HFF-Myc (cell line): Measurements from ENCODE around the gene INTS13.
"Not testable (repeated sequence)": the region's sequence is repeated elsewhere in the genome, so short reads cannot be mapped to it uniquely, and the experiment has no call there.

Experiments
- DNase-seq: peaks from one replicate; pipeline ENCODE4 v3.0.0-alpha.2; 2011; ENCODE audit warnings: low read depth; ENCODE audit errors: extremely low read depth
- H3K4me3 ChIP-seq: replicated peaks from 2 replicates; pipeline ENCODE4 v1.5.1; 2011; ENCODE audit warnings: low read depth, mild to moderate bottlenecking, control low read depth, low read length
- CTCF ChIP-seq: IDR thresholded peaks from 2 replicates; pipeline ENCODE4 v1.5.1; 2012; ENCODE audit warnings: mild to moderate bottlenecking, low read depth, low read length, control low read depth; ENCODE audit errors: missing control alignments

INTS13 gene

GRCh38 chr12:26863515-26863914, 74.3 kb downstream of the INTS13 start:
- peak; percentile 22 for TF ChIP-seq CTCF
- no peak for DNase-seq
- no peak overlapping the region for H3K4me3 ChIP-seq

GRCh38 chr12:26862787-26863186, 75.0 kb downstream of the INTS13 start:
- DNase-seq, H3K4me3 ChIP-seq: not testable (repeated sequence)

GRCh38 chr12:26861690-26862089, 76.1 kb downstream of the INTS13 start:
- no peak for TF ChIP-seq CTCF
- no peak for DNase-seq
- no peak overlapping the region for H3K4me3 ChIP-seq

GRCh38 chr12:26857465-26858176, 80.2 kb downstream of the INTS13 start:
- no peak for DNase-seq
- no peak overlapping the region for H3K4me3 ChIP-seq
- no peak for TF ChIP-seq CTCF

GRCh38 chr12:26855337-26855736, 82.4 kb downstream of the INTS13 start:
- H3K4me3 ChIP-seq: no peak overlapping the region
- no peak for DNase-seq
- TF ChIP-seq CTCF: no peak
